ENCODE measurements around the gene NCAPG2. TPM values are rescaled to one million over a fixed set of nuclear protein-coding genes. Genes with fewer than 3 reads are reported as not detected.
"Not testable (repeated sequence)": the region's sequence is repeated elsewhere in the genome, so short reads cannot be mapped to it uniquely, and the experiment has no call there.

Gene NCAPG2
- total RNA-seq, 4 donors from 2014 or later = 3.4 to 9.0 (median 4.3) TPM

- Histone ChIP-seq H3K27me3 (no peaks in the 10 kb centered on the region), H3K27ac (no peak overlapping the region), H3K36me3 (peaks cover 0 to 6% (median 0%) of the 10 kb centered on the region in 4 donors), H3K4me3 (no peak overlapping the region), H3K9me3 (no peaks in the 10 kb centered on the region), H3K4me1 (no peaks in the 10 kb centered on the region)
- in situ Hi-C loops (cut with MboI; ENCODE audit: low pct_ligation_motif_present in 1 of 4, low pct_unique_long_range_greater_than_20kb in 1 of 4, low sequenced_read_pairs in 3 of 4) = no loop called here
- TF ChIP-seq EP300 (IDR thresholded peaks at IDR 0.05; ENCODE audit: low read depth) = no peak
- intact Hi-C loops (cut with DNase I; ENCODE audit: low total_unique reads) = no loop called here
- DNase-seq = no peak
These were observed 22.1 kb downstream of the NCAPG2 start for GRCh38 chr7:158682456-158682855.

GRCh38 chr7:158680754-158681153 lies 23.9 kb downstream of the NCAPG2 start:
- in situ Hi-C loops (cut with MboI; ENCODE audit: low pct_ligation_motif_present in 1 of 4, low pct_unique_long_range_greater_than_20kb in 1 of 4, low sequenced_read_pairs in 3 of 4) = no loop called here
- TF ChIP-seq EP300 (IDR thresholded peaks at IDR 0.05; ENCODE audit: low read depth) = no peak
- TF ChIP-seq CTCF (IDR thresholded peaks at IDR 0.05) = no peak
- TF ChIP-seq POLR2AphosphoS5 (IDR thresholded peaks at IDR 0.05) = no peak
- no peak for TF ChIP-seq POLR2A (IDR thresholded peaks at IDR 0.05)
- WGBS, 2 donors (ENCODE audit: low coverage in 1 of 2) = 66 to 68% methylated on average over 3 of the region's 3 CpGs

GRCh38 chr7:158676906-158677305 lies 27.7 kb downstream of the NCAPG2 start:
- peaks cover 0 to 6% (median 0%) of the 10 kb centered on the region in 4 donors for H3K36me3 ChIP-seq
- H3K27ac ChIP-seq = no peak overlapping the region
- no peaks in the 10 kb centered on the region for H3K27me3 ChIP-seq
- TF ChIP-seq POLR2AphosphoS5 (IDR thresholded peaks at IDR 0.05) (no peak), EP300 (IDR thresholded peaks at IDR 0.05; ENCODE audit: low read depth) (no peak), CTCF (IDR thresholded peaks at IDR 0.05) (no peak)
- DNase-seq = no peak
- intact Hi-C loops (cut with DNase I; ENCODE audit: low total_unique reads) (no loop called here), in situ Hi-C loops (cut with MboI; ENCODE audit: low pct_ligation_motif_present in 1 of 4, low pct_unique_long_range_greater_than_20kb in 1 of 4, low sequenced_read_pairs in 3 of 4) (no loop called here)
- H3K4me1 ChIP-seq = no peaks in the 10 kb centered on the region
- H3K9me3 ChIP-seq = no peaks in the 10 kb centered on the region
- no peak overlapping the region for H3K4me3 ChIP-seq
- 84 to 88% methylated on average over 3 of the region's 3 CpGs for WGBS, 2 donors (ENCODE audit: low coverage in 1 of 2)

More at GRCh38 chr7:158680754-158681153, 23.9 kb downstream of the NCAPG2 start:
- Histone ChIP-seq H3K4me1 (no peaks in the 10 kb centered on the region), H3K36me3 (peaks cover 0 to 6% (median 0%) of the 10 kb centered on the region in 4 donors), H3K27me3 (no peaks in the 10 kb centered on the region), H3K4me3 (no peak overlapping the region), H3K27ac (no peak overlapping the region), H3K9me3 (no peaks in the 10 kb centered on the region)
- intact Hi-C loops (cut with DNase I; ENCODE audit: low total_unique reads) = no loop called here
- DNase-seq = no peak

GRCh38 chr7:158676171-158676840 lies 28.3 kb downstream of the NCAPG2 start:
- H3K4me1 ChIP-seq = no peaks in the 10 kb centered on the region
- DNase-seq = no peak
- in situ Hi-C loops (cut with MboI; ENCODE audit: low pct_ligation_motif_present in 1 of 4, low pct_unique_long_range_greater_than_20kb in 1 of 4, low sequenced_read_pairs in 3 of 4) = no loop called here
- 74 to 84% methylated on average over 7 of the region's 7 CpGs for WGBS, 2 donors (ENCODE audit: low coverage in 1 of 2)
- H3K27me3 ChIP-seq = no peaks in the 10 kb centered on the region
- H3K9me3 ChIP-seq = no peaks in the 10 kb centered on the region
- H3K36me3 ChIP-seq = peaks cover 0 to 6% (median 0%) of the 10 kb centered on the region in 4 donors
- H3K4me3 ChIP-seq = no peak overlapping the region
- intact Hi-C loops (cut with DNase I; ENCODE audit: low total_unique reads) = no loop called here
- no peak overlapping the region for H3K27ac ChIP-seq
- TF ChIP-seq POLR2A (IDR thresholded peaks at IDR 0.05) = no peak
- TF ChIP-seq EP300 (IDR thresholded peaks at IDR 0.05; ENCODE audit: low read depth) = no peak
- no peak for TF ChIP-seq POLR2AphosphoS5 (IDR thresholded peaks at IDR 0.05)
- TF ChIP-seq CTCF (IDR thresholded peaks at IDR 0.05) = no peak

- H3K27ac ChIP-seq = no peak overlapping the region
- H3K4me3 ChIP-seq = no peak overlapping the region
- H3K27me3 ChIP-seq = no peaks in the 10 kb centered on the region
- no peaks in the 10 kb centered on the region for H3K36me3 ChIP-seq
- H3K4me1 ChIP-seq = no peaks in the 10 kb centered on the region
- TF ChIP-seq POLR2AphosphoS5 (IDR thresholded peaks at IDR 0.05) (no peak), CTCF (IDR thresholded peaks at IDR 0.05) (no peak), POLR2A (IDR thresholded peaks at IDR 0.05) (no peak), EP300 (IDR thresholded peaks at IDR 0.05; ENCODE audit: low read depth) (no peak)
- H3K9me3 ChIP-seq = no peaks in the 10 kb centered on the region
- 80 to 100% methylated on average over 1 to 4 of the region's 4 CpGs for WGBS, 2 donors (ENCODE audit: low coverage in 1 of 2)
- no peak for DNase-seq
- intact Hi-C loops (cut with DNase I; ENCODE audit: low total_unique reads) = no loop called here
- in situ Hi-C loops (cut with MboI; ENCODE audit: low pct_ligation_motif_present in 1 of 4, low pct_unique_long_range_greater_than_20kb in 1 of 4, low sequenced_read_pairs in 3 of 4) = no loop called here
These were observed 31.6 kb downstream of the NCAPG2 start for GRCh38 chr7:158672975-158673374.

GRCh38 chr7:158668086-158668485 lies 36.5 kb downstream of the NCAPG2 start:
- DNase-seq; intact Hi-C loops (cut with DNase I; ENCODE audit: low total_unique reads); H3K9me3 ChIP-seq; in situ Hi-C loops (cut with MboI; ENCODE audit: low pct_ligation_motif_present in 1 of 4, low pct_unique_long_range_greater_than_20kb in 1 of 4, low sequenced_read_pairs in 3 of 4); H3K27ac ChIP-seq; H3K27me3 ChIP-seq; H3K4me3 ChIP-seq; H3K36me3 ChIP-seq; H3K4me1 ChIP-seq: not testable (repeated sequence)
- 95 to 100% methylated on average over 3 to 8 of the region's 8 CpGs for WGBS, 2 donors (ENCODE audit: low coverage in 1 of 2)

Measured in transverse colon (tissue), 4 donors.